ENCODE measurements around the gene PRKCZ.

GRCh38 chr1:2115008-2115641 lies 64.9 kb downstream of the PRKCZ start:
- TF ChIP-seq POLR2AphosphoS5 (IDR thresholded peaks at IDR 0.05; ENCODE audit: low read depth, low read length) (no peak), TAF1 (IDR thresholded peaks at IDR 0.05; ENCODE audit: borderline replicate concordance, insufficient read depth, low read length) (no peak)

Measured in PFSK-1 (cell line).